IMR-90 (cell line): Measurements from ENCODE around the gene CDK8. TPM values are rescaled to one million over a fixed set of nuclear protein-coding genes. Genes with fewer than 3 reads are reported as not detected.

Experiments used
- ATAC-seq: fragments of 200-7000 bp; cut with Tn5 transposase; 2 replicates; pipeline ENCODE4 v1.9.1; 2020; ENCODE audit warnings: low read depth, mild to moderate bottlenecking, moderate library complexity
- BruUV-seq: library from RNA; stranded (reverse); fragments of 400-500 nt; replicated peaks from 2 replicates; lab custom pipeline; 2021; lab: Mats Ljungman, UMichigan
- CTCF ChIA-PET: fragments of 300-600 bp; formaldehyde crosslinking; extraction: SDS; loops from one replicate; lab custom pipeline; 2021; ENCODE audit warnings: antibody characterized with exemption; lab: Yijun Ruan, JAX
- POLR2A ChIA-PET: fragments of 300-600 bp; sonication (Branson Sonifier 250); formaldehyde crosslinking; loops from one replicate; lab custom pipeline; 2022; ENCODE audit warnings: antibody characterized with exemption; ENCODE audit not compliant: unreplicated experiment; lab: Charles Lee
- DNase-seq: peaks from one replicate; pipeline ENCODE4 v3.0.0; 2013
- H2AFZ ChIP-seq: replicated peaks from 2 replicates; pipeline ENCODE3; 2013; ENCODE audit warnings: low read length, mild to moderate bottlenecking; ENCODE audit not compliant: poor library complexity
- H2AK5ac ChIP-seq: 2 replicates; pipeline ENCODE4 v1.6.1; 2013; ENCODE audit warnings: low read depth, low read length, inconsistent platforms
- H2AK9ac ChIP-seq: replicated peaks from 2 replicates; pipeline ENCODE3; 2013; ENCODE audit warnings: mild to moderate bottlenecking, low read depth, low read length, moderate library complexity; ENCODE audit not compliant: poor library complexity
- H2BK120ac ChIP-seq: 2 replicates; pipeline ENCODE4 v1.6.1; 2013; ENCODE audit warnings: low read depth, low read length, inconsistent platforms
- H2BK15ac ChIP-seq: 3 replicates; pipeline ENCODE4 v1.6.1; 2013; ENCODE audit warnings: low read depth, low read length, inconsistent platforms
- H2BK20ac ChIP-seq: 2 replicates; pipeline ENCODE4 v1.6.1; 2013; ENCODE audit warnings: low read depth, mild to moderate bottlenecking, inconsistent platforms, low read length, moderate library complexity
- H2BK5ac ChIP-seq: 2 replicates; pipeline ENCODE4 v1.6.1; 2013; ENCODE audit warnings: mild to moderate bottlenecking, low read depth, low read length, inconsistent platforms; ENCODE audit not compliant: poor library complexity, severe bottlenecking
- H3K14ac ChIP-seq: replicated peaks from 2 replicates; pipeline ENCODE4 v1.6.1; 2013; ENCODE audit warnings: low read depth, low read length, inconsistent platforms
- H3K18ac ChIP-seq: 2 replicates; pipeline ENCODE4 v1.6.1; 2013; ENCODE audit warnings: low read depth, low read length, control low read depth
- H3K23ac ChIP-seq: 2 replicates; pipeline ENCODE4 v1.6.1; 2013; ENCODE audit warnings: low read depth, low read length, inconsistent platforms
- H3K27ac ChIP-seq: 2 replicates; pipeline ENCODE4 v1.5.1; 2013; ENCODE audit warnings: mild to moderate bottlenecking, control low read depth, low read length; ENCODE audit not compliant: insufficient read depth
- H3K27me3 ChIP-seq: 2 replicates; pipeline ENCODE4 v1.6.1; 2013; ENCODE audit warnings: low read length; ENCODE audit not compliant: control insufficient read depth, insufficient read depth
- H3K36me3 ChIP-seq: 2 replicates; pipeline ENCODE4 v1.6.1; 2013; ENCODE audit warnings: low read length, mixed read lengths; ENCODE audit not compliant: control insufficient read depth, insufficient read depth
- H3K4ac ChIP-seq: 2 replicates; pipeline ENCODE4 v1.6.1; 2013; ENCODE audit warnings: low read depth, low read length, inconsistent platforms
- H3K4me1 ChIP-seq: 2 replicates; pipeline ENCODE4 v1.6.1; 2013; ENCODE audit warnings: low read length, mixed read lengths; ENCODE audit not compliant: control insufficient read depth, insufficient read depth
- H3K4me2 ChIP-seq: 2 replicates; pipeline ENCODE4 v1.6.1; 2013; ENCODE audit warnings: low read depth, mild to moderate bottlenecking, control low read depth, low read length, moderate library complexity
- H3K4me3 ChIP-seq: 2 replicates; pipeline ENCODE4 v1.5.1; 2013; ENCODE audit warnings: low read depth, mild to moderate bottlenecking, control low read depth, low read length, moderate library complexity; ENCODE audit not compliant: insufficient read depth
- H3K56ac ChIP-seq: 2 replicates; pipeline ENCODE4 v1.6.1; 2013; ENCODE audit warnings: low read length, inconsistent platforms; ENCODE audit not compliant: insufficient read depth; ENCODE audit errors: extremely low read depth
- H3K79me1 ChIP-seq, 2 experiments: 2 replicates each; pipeline ENCODE4 v1.6.1; 2013; ENCODE audit warnings: low read length in 2 of 2, inconsistent platforms in 1 of 2, low read depth in 1 of 2
- H3K9ac ChIP-seq: 2 replicates; pipeline ENCODE4 v1.6.1; 2013; ENCODE audit warnings: low read depth, low read length, control low read depth
- H3K9me1 ChIP-seq: 2 replicates; pipeline ENCODE4 v1.6.1; 2013; ENCODE audit warnings: low read length, inconsistent platforms; ENCODE audit not compliant: insufficient read depth
- H3K9me3 ChIP-seq: 2 replicates; pipeline ENCODE4 v1.6.1; 2013; ENCODE audit warnings: low read length; ENCODE audit not compliant: control insufficient read depth, insufficient read depth
- H4K20me1 ChIP-seq: 2 replicates; pipeline ENCODE4 v1.6.1; 2013; ENCODE audit warnings: low read length, inconsistent platforms; ENCODE audit not compliant: insufficient read depth
- H4K5ac ChIP-seq: 2 replicates; pipeline ENCODE4 v1.6.1; 2013; ENCODE audit warnings: mild to moderate bottlenecking, low read depth, low read length, control low read depth
- H4K8ac ChIP-seq, 2 experiments: 2 replicates each; pipeline ENCODE4 v1.6.1; 2013; ENCODE audit warnings: low read depth in 2 of 2, low read length in 2 of 2, control low read depth in 1 of 2, inconsistent platforms in 1 of 2
- H4K91ac ChIP-seq: 2 replicates; pipeline ENCODE4 v1.6.1; 2013; ENCODE audit warnings: low read depth, low read length, inconsistent platforms; ENCODE audit not compliant: insufficient read depth
- CTCF ChIP-seq: conservative IDR thresholded peaks from 2 replicates; pipeline ENCODE4 v1.5.1; 2012; ENCODE audit warnings: mild to moderate bottlenecking, low read depth, low read length, improper control_type of control experiment
- POLR2A ChIP-seq: IDR thresholded peaks from 2 replicates; pipeline ENCODE4 v1.6.1; 2012; ENCODE audit warnings: mild to moderate bottlenecking, low read depth, low read length
- RAD21 ChIP-seq: IDR thresholded peaks from 2 replicates; pipeline ENCODE4 v1.6.1; 2012; ENCODE audit warnings: low read length, improper control_type of control experiment
- RFX5 ChIP-seq: IDR thresholded peaks from 2 replicates; pipeline ENCODE4 v1.8.0; 2012; ENCODE audit warnings: low read depth, mild to moderate bottlenecking, low read length, moderate library complexity
- WGBS, 2 experiments: methylation state at CpG; one replicate each; pipeline versions ENCODE4 v1.1.5 to v1.1.7; 2013; ENCODE audit warnings: missing lambda C conversion rate in 2 of 2; ENCODE audit not compliant: insufficient read length in 1 of 2; ENCODE audit errors: extremely low coverage in 2 of 2; 5-methylcytosine and 5-hydroxymethylcytosine counted together
- dilution Hi-C: fragments of 300-500 bp; cut with HindIII; formaldehyde crosslinking; loops from one replicate; pipeline ENCODE4 v1.14.3; 2018; ENCODE audit warnings: low sequenced_read_pairs; ENCODE audit not compliant: unreplicated experiment
- in situ Hi-C: fragments of 300-500 bp; cut with MboI; formaldehyde crosslinking; loops from 3 replicates; pipeline ENCODE4 v1.14.3; 2019; ENCODE audit warnings: low sequenced_read_pairs, inconsistent platforms, mixed read lengths
- intact Hi-C: fragments of 100-400 bp; cut with micrococcal nuclease; formaldehyde crosslinking; loops from 2 replicates; pipeline ENCODE4 v1.10.0; 2022
- polyA plus RNA-seq, 3 experiments: library from polyadenylated mRNA; depleted of rRNA; stranded (reverse); fragments of >200 nt; gene quantifications; 2 replicates each; pipeline ENCODE4 v1.2.3, GENCODE V29; 2012; ENCODE audit warnings: low replicate concordance in 1 of 3
- total RNA-seq: library from RNA; depleted of rRNA; stranded (reverse); fragments of >200 nt; gene quantifications from 2 replicates; pipeline ENCODE4 v1.2.3, GENCODE V29; 2012

Gene CDK8
- total and polyA plus RNA-seq, 2 of the 4 experiments (the other 2 are of a cell fraction): 15.4 to 19.0 TPM

GRCh38 chr13:26441476-26441875 is 187.5 kb downstream of the CDK8 start:
- DNase-seq (no peak), ATAC-seq (no peak)
- Histone ChIP-seq H4K8ac (no peak overlapping the region), H3K79me1 (no peaks in the 10 kb centered on the region), H3K9me1 (no peaks in the 10 kb centered on the region), H3K9me3 (peaks cover 5% of the 10 kb centered on the region; the same call in 1 of the 2 replicates), H2BK5ac (no peak overlapping the region), H3K27me3 (peaks cover 4% of the 10 kb centered on the region; the same call in 1 of the 2 replicates), H4K91ac (no peak overlapping the region), H2AK9ac (no peak overlapping the region), H4K5ac (no peak overlapping the region), H3K27ac (no peak overlapping the region), H3K36me3 (no peaks in the 10 kb centered on the region), H3K23ac (no peak overlapping the region), H2BK15ac (no peak overlapping the region), H3K9ac (no peak overlapping the region), H3K14ac (no peak overlapping the region), H2AK5ac (no peak overlapping the region), H3K4ac (no peak overlapping the region), H3K4me2 (no peak overlapping the region), H2AFZ (no peak overlapping the region), H3K4me1 (peaks cover 6% of the 10 kb centered on the region), H4K20me1 (no peaks in the 10 kb centered on the region), H2BK120ac (no peak overlapping the region), H3K56ac (no peak overlapping the region), H3K18ac (no peak overlapping the region), H2BK20ac (no peak overlapping the region), H3K4me3 (no peak overlapping the region)
- CTCF ChIA-PET: no interaction called here
- intact Hi-C loops (no loop called here), dilution Hi-C loops (no loop called here), in situ Hi-C loops (no loop called here)
- WGBS, 2 experiments: 33% methylated on average over 1 of the region's 8 CpGs; no CpG with 5 or more reads in 1 of the 2 experiments
- no TSS peak for BruUV-seq
- TF ChIP-seq POLR2A: no peak
- TF ChIP-seq RAD21: no peak
- TF ChIP-seq RFX5: no peak
- no peak for TF ChIP-seq CTCF
- POLR2A ChIA-PET: no interaction called here
